OCI-LY7 (cell line): Measurements from ENCODE around the gene GFRA4.

Source experiments
- CTCF ChIP-seq: fragments of 200-600 bp; sonication (generic); conservative IDR thresholded peaks from 2 replicates; pipeline ENCODE4 v1.5.1; 2014; ENCODE audit warnings: mild to moderate bottlenecking, antibody characterized with exemption, low read length, moderate library complexity, mixed read lengths
- EZH2phosphoT487 ChIP-seq: fragments of 200-600 bp; sonication (generic); IDR thresholded peaks from 2 replicates; pipeline ENCODE4 v1.6.1; 2018; ENCODE audit warnings: low read depth, borderline replicate concordance, mild to moderate bottlenecking, mixed run types, antibody characterized with exemption, low read length, moderate library complexity, mixed read lengths

- TF ChIP-seq CTCF (no peak), EZH2phosphoT487 (no peak)
Observed at GRCh38 chr20:3658019-3658715, 5.0 kb downstream of the GFRA4 start.
